Neuron (in vitro differentiated cells): ENCODE measurements around the gene NDFIP1.

Source experiments
- H2AFZ ChIP-seq: one replicate; pipeline ENCODE4 v1.6.1; 2013; ENCODE audit warnings: low read depth, mild to moderate bottlenecking, inconsistent platforms, low read length, moderate library complexity
- H3K27me3 ChIP-seq: one replicate; pipeline ENCODE4 v1.6.1; 2013; ENCODE audit warnings: low read length; ENCODE audit not compliant: insufficient read depth
- H3K36me3 ChIP-seq: one replicate; pipeline ENCODE4 v1.6.1; 2013; ENCODE audit warnings: low read length; ENCODE audit not compliant: insufficient read depth
- H3K4me1 ChIP-seq: one replicate; pipeline ENCODE4 v1.6.1; 2013; ENCODE audit warnings: low read length; ENCODE audit not compliant: insufficient read depth
- H3K4me3 ChIP-seq: 2 replicates; pipeline ENCODE4 v1.5.1; 2013; ENCODE audit warnings: mild to moderate bottlenecking, low read length, moderate library complexity
- H3K9me3 ChIP-seq: one replicate; pipeline ENCODE4 v1.6.1; 2013; ENCODE audit warnings: low read length

Gene NDFIP1

GRCh38 chr5:142197781-142198180 lies 89.2 kb downstream of the NDFIP1 start:
- Histone ChIP-seq H3K4me3 (no peak overlapping the region), H3K4me1 (no peaks in the 10 kb centered on the region), H3K9me3 (no peaks in the 10 kb centered on the region), H3K27me3 (no peaks in the 10 kb centered on the region), H2AFZ (no peak overlapping the region), H3K36me3 (no peaks in the 10 kb centered on the region)

GRCh38 chr5:142199388-142199787 lies 90.8 kb downstream of the NDFIP1 start:
- H3K4me3 ChIP-seq = no peak overlapping the region

GRCh38 chr5:142200387-142200786 lies 91.8 kb downstream of the NDFIP1 start:
- Histone ChIP-seq H3K9me3 (no peaks in the 10 kb centered on the region), H3K4me1 (no peaks in the 10 kb centered on the region), H3K36me3 (no peaks in the 10 kb centered on the region), H3K27me3 (no peaks in the 10 kb centered on the region), H3K4me3 (no peak overlapping the region), H2AFZ (no peak overlapping the region)

More at GRCh38 chr5:142199388-142199787, 90.8 kb downstream of the NDFIP1 start:
- H3K27me3 ChIP-seq = no peaks in the 10 kb centered on the region
- H3K4me1 ChIP-seq = no peaks in the 10 kb centered on the region
- H2AFZ ChIP-seq = no peak overlapping the region
- H3K9me3 ChIP-seq = no peaks in the 10 kb centered on the region
- H3K36me3 ChIP-seq = no peaks in the 10 kb centered on the region

GRCh38 chr5:142201471-142201887 lies 92.9 kb downstream of the NDFIP1 start:
- Histone ChIP-seq H3K27me3 (no peaks in the 10 kb centered on the region), H3K36me3 (no peaks in the 10 kb centered on the region), H3K4me1 (no peaks in the 10 kb centered on the region), H3K9me3 (no peaks in the 10 kb centered on the region), H3K4me3 (no peak overlapping the region), H2AFZ (no peak overlapping the region)

- H3K27me3 ChIP-seq = no peaks in the 10 kb centered on the region
- no peaks in the 10 kb centered on the region for H3K36me3 ChIP-seq
- H2AFZ ChIP-seq = no peak overlapping the region
- H3K9me3 ChIP-seq = no peaks in the 10 kb centered on the region
- H3K4me3 ChIP-seq = no peak overlapping the region
- no peaks in the 10 kb centered on the region for H3K4me1 ChIP-seq
Measured at GRCh38 chr5:142202282-142202681, 93.7 kb downstream of the NDFIP1 start.
